HG03558 (cell line): ENCODE results near the gene ETS1.

Experiments
- ATAC-seq: cut with Tn5 transposase; IDR thresholded peaks from one replicate; pipeline ENCODE4 v1.9.1; 2021; ENCODE audit warnings: moderate number of reproducible peaks; ENCODE audit not compliant: unreplicated experiment; ENCODE audit errors: extremely low read depth

ETS1 gene

DNA sequence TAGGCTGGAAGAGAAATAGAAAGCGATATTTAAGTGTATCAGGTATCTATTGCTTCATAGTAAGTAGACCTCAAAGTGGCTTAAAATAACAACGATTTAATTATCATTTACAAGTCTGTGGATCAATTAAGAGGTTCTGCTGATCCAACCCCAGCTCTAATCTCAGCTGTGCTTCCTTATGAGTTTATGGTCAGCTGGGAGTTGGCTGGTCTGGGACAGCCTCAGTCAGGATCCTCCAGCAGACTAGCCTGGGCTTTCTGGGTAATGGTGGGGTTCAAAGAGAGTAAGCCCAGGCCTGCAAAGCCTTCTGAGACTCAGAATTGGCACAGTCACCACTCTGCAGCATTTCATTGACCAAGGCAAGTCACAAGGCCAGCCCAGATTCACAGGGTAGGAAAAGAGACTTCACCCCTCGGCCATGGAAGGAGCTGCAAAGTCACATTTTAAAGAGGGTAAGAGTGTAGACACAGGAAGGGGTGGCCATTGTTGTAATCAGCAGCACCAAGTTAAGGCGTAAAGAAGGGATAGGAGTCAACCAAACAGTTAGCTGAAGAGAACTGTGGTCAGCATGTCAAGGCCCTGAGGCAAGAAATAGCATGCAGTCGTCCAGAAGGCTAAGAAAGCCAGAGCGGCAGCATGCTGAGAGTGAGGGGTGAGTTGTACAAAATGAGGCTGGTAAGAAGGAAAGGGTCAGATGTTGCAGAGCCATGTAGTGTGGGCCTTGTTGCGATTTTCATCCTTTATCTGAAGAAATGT lies 168.2 kb downstream of the ETS1 start:
- ATAC-seq = no peak

DNA sequence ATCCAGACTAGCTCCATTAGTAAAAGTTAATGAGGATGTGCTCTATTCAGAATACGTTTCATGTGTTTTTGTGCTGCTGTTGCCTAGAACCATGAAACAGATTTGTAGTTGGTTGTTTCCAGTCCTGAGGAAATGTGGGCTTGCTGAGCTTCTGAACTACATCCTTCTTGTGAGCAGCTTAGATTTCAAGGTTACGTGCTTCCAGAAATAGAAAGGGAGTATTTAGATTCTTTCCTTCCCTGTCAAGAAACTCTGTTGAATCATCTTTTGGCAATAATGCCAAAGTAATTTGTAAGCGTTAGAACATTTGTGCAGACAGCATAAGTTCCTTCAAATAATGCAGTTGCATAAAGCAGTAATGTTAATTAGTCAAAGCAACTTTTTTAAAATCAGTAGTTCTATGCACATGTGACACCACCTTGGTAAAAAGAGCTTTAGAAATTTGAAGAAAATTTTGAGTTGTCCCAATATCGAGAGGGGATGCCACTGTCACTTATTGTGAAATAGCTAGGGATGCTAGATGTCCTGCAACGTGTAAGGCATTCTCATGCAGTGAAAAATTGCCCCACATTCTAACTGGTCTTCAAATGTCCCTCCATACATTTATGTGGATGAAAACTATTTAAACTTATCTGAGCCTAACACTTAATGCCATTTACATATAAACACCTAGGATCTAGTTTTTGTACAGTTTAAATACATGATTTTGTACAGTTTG lies 169.6 kb downstream of the ETS1 start:
- no peak for ATAC-seq

DNA sequence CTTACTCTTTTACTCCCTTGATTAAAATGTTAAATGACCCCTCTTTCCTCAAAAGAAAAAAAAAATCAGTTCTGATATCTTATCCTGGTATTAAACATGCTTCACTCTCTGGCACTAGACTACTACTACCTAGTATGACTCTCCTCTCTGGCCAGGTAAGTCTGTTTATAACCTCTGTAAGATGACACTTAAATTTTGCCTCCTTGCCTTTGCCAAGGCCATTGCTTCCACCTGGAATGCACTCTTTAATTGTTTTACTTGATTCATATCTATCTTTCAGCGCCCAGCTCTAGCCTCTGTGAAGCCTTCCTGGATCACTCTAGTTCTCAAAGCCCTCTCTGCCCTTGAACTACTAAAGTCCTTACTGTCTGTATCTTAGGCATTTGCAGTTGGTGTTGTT lies 170.4 kb downstream of the ETS1 start:
- no peak for ATAC-seq

DNA sequence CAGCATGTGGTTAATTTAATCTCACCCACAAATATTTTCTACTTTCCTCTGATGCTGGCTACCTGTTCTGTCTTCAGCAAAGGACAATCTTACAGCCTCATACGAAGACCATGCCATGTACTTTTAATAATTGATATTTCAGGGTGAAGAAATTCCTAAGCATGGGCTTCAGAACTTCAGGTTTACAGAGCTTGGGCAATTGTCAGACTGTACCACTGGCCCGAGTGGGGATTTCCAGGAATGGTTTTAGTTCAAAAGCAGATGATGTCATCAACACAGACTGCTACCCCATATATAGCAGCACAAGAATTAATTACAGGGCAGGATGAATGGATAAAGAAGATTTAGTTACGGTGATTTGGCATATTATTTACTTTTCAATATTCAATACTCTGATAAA lies 171.8 kb downstream of the ETS1 start:
- ATAC-seq = no peak

GRCh38 chr11:128412847-128413791 lies 174.2 kb downstream of the ETS1 start:
- peak; percentile 71 for ATAC-seq

DNA sequence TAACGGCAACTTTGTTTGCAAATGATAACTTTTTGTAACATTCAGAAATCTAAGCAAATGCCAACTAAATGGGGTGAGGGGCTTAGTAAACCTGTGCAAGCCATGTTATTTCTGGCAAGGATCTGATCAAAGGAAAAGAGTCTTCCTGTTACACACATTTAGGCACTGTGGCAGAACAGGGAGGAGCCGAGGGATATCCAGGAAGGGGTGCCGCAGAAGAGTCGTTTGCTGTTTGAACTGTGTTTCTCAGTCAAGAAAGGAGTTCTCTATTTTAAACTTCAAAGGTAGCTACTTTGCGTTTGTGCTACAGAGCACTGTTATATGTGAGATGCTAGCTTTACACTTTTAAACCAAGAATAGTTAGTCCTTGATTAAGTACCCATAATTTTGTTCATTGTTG lies 175.5 kb downstream of the ETS1 start:
- ATAC-seq = no peak

GRCh38 chr11:128411150-128411549 lies 176.2 kb downstream of the ETS1 start:
- no peak for ATAC-seq

GRCh38 chr11:128409476-128409875 lies 177.9 kb downstream of the ETS1 start:
- no peak for ATAC-seq
